ENCODE data around the gene ANKRD13D. TPM values are rescaled to one million over a fixed set of nuclear protein-coding genes. Genes with fewer than 3 reads are reported as not detected.

The ANKRD13D gene
- total RNA-seq, 1 experiment from 2014 or later: 58.9 TPM

GRCh38 chr11:67273260-67273990 lies 15.7 kb upstream of the ANKRD13D start:
- Histone ChIP-seq H3K36me3 (ENCODE audit: low read depth, low read length) (peaks cover 14% of the 10 kb centered on the region; the same call in 1 of the 2 replicates), H3K9me2 (replicated peaks; ENCODE audit: low read length) (no peaks in the 10 kb centered on the region), H3K4me3 (ENCODE audit: low read length) (no peak overlapping the region), H3K4me2 (ENCODE audit: low read length) (no peak overlapping the region), H3K9ac (ENCODE audit: low read length) (no peak overlapping the region), H2AFZ (ENCODE audit: low read length) (no peak overlapping the region), H4K20me1 (ENCODE audit: low read length) (peaks cover 42% of the 10 kb centered on the region), H3F3A (ENCODE audit: low read length, unreplicated experiment) (no peaks in the 10 kb centered on the region), H3K79me2 (ENCODE audit: low read length) (peaks cover 86% of the 10 kb centered on the region), H3K27me3 (ENCODE audit: low read length) (no peaks in the 10 kb centered on the region), H3K9me3 (ENCODE audit: low read length) (no peaks in the 10 kb centered on the region), H3K4me1 (ENCODE audit: insufficient read depth, low read length) (peaks cover 15% of the 10 kb centered on the region), H3K27ac (ENCODE audit: low read length) (no peak overlapping the region)
- ChIA-PET CTCF (no interaction called here), POLR2A (ENCODE audit: unreplicated experiment) (no interaction called here)
- intact Hi-C loops (cut with micrococcal nuclease): no loop called here
- TF ChIP-seq EZH2phosphoT487 (IDR thresholded peaks at IDR 0.05; ENCODE audit: borderline replicate concordance, low read length): no peak
- no peak for TF ChIP-seq EZH2 (IDR thresholded peaks at IDR 0.05; ENCODE audit: low read length, unreplicated experiment)
- TF ChIP-seq CTCF (conservative IDR thresholded peaks at IDR 0.05; ENCODE audit: low read depth, low read length): no peak
- no peak for DNase-seq
- ATAC-seq: no peak
- BruUV-seq (replicated peaks): no TSS peak

- H2AFZ ChIP-seq (ENCODE audit: low read length): no peak overlapping the region
- intact Hi-C loops (cut with micrococcal nuclease): no loop called here
- BruUV-seq (replicated peaks): no TSS peak
- ATAC-seq: no peak
- H3K9me2 ChIP-seq (replicated peaks; ENCODE audit: low read length): no peaks in the 10 kb centered on the region
- no peak for TF ChIP-seq EZH2 (IDR thresholded peaks at IDR 0.05; ENCODE audit: low read length, unreplicated experiment)
- no peak for TF ChIP-seq CTCF (conservative IDR thresholded peaks at IDR 0.05; ENCODE audit: low read depth, low read length)
- no peak for TF ChIP-seq EZH2phosphoT487 (IDR thresholded peaks at IDR 0.05; ENCODE audit: borderline replicate concordance, low read length)
- H3K9me3 ChIP-seq (ENCODE audit: low read length): no peaks in the 10 kb centered on the region
- H3K27me3 ChIP-seq (ENCODE audit: low read length): no peaks in the 10 kb centered on the region
- no peak overlapping the region for H3K4me2 ChIP-seq (ENCODE audit: low read length)
- no peak overlapping the region for H3K9ac ChIP-seq (ENCODE audit: low read length)
- peaks cover 3% of the 10 kb centered on the region; the same call in 1 of the 2 replicates for H3K4me1 ChIP-seq (ENCODE audit: insufficient read depth, low read length)
- H3K4me3 ChIP-seq (ENCODE audit: low read length): no peak overlapping the region
- H3F3A ChIP-seq (ENCODE audit: low read length, unreplicated experiment): no peaks in the 10 kb centered on the region
- DNase-seq: no peak
- H3K79me2 ChIP-seq (ENCODE audit: low read length): peaks cover 71% of the 10 kb centered on the region
- peaks cover 22% of the 10 kb centered on the region for H3K36me3 ChIP-seq (ENCODE audit: low read depth, low read length)
- CTCF ChIA-PET: no interaction called here
- POLR2A ChIA-PET (ENCODE audit: unreplicated experiment): no interaction called here
- H3K27ac ChIP-seq (ENCODE audit: low read length): no peak overlapping the region
- H4K20me1 ChIP-seq (ENCODE audit: low read length): peaks cover 28% of the 10 kb centered on the region
These were observed 14.1 kb upstream of the ANKRD13D start for GRCh38 chr11:67274768-67275605.
